GM18951 (cell line): ENCODE results near the gene NOM1.

Source experiments
- POLR2A ChIP-seq: IDR thresholded peaks from 4 replicates; pipeline ENCODE4 v1.6.1; 2011; ENCODE audit warnings: mild to moderate bottlenecking; ENCODE audit not compliant: insufficient read length, insufficient read depth; ENCODE audit errors: extremely low read depth
- in situ Hi-C: fragments of 300-500 bp; cut with MboI; formaldehyde crosslinking; loops from one replicate; pipeline ENCODE4 v1.12.0; 2022; ENCODE audit warnings: low sequenced_read_pairs, mixed read lengths, inconsistent platforms; ENCODE audit not compliant: unreplicated experiment

The NOM1 gene

DNA sequence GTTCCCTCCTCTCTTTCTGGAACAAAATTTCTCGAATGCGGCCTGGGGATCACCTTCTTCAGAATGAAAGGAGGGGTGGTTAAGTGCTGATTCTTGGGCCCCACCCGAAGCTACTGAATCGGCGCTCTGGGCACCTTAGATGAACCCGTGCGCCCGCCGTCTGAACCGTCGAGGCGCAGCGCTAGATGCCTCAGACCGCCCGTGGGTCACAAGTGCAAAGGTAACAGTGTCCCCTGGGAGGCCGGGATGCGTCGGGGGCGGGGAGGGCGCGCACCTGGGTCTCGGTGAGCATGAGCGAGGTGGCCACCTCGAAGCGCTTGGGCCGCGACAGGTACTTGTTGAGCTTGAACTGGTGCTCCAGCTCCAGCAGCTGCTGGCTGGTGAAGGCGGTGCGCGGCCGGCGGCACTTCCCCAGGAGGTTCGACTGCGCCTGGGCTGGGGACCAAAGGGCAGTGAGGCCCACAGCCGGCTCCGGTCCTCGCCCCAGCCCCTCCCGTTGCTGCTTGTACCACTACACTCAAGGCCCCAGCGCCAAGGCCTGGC lies 56.8 kb downstream of the NOM1 start:
- in situ Hi-C loops: no loop called here
- TF ChIP-seq POLR2A: no peak

DNA sequence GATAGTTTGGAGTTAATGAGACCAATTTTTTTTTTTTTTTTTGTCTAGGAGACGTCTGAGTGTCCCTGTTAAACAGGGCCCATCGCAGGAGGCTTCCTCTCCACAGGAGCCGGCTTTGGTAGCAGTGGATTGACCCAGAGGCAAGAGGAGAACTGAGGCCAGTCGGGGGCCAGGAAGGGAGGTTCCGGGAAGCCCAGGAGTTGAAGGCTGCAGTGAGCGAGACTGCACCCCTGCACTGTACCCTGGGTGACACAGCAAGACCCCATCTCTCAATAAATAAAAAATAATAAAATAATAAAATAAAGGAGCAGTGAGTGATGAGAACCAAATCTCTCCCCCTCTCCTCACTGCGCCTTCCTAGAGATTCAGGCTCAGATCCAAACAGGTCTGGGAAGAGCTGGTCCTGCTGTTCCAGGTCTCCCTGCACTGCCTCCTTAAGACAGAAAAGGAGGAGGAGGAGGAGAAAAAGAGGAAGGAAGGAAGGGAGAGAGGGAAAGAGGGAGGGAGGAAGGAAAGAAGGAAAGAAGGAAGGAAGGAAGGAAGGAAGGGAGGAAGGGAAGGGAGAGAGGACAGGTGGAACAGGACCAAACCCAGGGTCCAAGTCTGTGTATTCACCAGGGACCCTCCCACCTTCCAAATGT lies 57.4 kb downstream of the NOM1 start:
- no peak for TF ChIP-seq POLR2A
- in situ Hi-C loops: no loop called here

DNA sequence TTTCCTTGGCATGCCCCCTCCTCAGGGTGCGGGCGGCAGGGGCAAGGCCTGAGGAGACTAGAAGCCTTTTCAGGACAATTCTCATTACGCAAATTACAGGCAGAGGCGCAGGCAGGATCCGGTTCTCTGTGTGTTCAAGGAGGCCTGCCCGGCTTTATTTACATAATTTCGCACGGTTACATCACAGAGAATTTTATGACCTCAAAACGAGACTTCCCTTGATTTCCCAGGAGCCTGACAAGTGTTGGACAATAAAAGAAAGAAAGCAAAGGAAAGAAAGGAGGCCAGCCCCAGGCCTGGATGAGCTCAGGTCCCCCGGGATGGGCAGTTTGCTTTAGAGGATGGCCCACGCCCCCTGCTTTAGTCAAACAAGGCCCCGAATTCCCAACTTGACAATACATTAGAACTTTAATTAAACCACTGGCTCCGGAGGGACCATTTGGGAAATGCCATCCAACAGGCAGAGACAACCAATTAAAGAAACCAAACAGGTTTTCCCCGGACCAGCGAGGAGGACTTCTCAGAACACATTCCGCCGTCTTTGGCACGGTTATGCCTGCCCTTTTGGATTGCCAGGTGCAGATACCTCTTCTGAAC lies 58.1 kb downstream of the NOM1 start:
- TF ChIP-seq POLR2A: peak; percentile 14
- in situ Hi-C loops: no loop called here

DNA sequence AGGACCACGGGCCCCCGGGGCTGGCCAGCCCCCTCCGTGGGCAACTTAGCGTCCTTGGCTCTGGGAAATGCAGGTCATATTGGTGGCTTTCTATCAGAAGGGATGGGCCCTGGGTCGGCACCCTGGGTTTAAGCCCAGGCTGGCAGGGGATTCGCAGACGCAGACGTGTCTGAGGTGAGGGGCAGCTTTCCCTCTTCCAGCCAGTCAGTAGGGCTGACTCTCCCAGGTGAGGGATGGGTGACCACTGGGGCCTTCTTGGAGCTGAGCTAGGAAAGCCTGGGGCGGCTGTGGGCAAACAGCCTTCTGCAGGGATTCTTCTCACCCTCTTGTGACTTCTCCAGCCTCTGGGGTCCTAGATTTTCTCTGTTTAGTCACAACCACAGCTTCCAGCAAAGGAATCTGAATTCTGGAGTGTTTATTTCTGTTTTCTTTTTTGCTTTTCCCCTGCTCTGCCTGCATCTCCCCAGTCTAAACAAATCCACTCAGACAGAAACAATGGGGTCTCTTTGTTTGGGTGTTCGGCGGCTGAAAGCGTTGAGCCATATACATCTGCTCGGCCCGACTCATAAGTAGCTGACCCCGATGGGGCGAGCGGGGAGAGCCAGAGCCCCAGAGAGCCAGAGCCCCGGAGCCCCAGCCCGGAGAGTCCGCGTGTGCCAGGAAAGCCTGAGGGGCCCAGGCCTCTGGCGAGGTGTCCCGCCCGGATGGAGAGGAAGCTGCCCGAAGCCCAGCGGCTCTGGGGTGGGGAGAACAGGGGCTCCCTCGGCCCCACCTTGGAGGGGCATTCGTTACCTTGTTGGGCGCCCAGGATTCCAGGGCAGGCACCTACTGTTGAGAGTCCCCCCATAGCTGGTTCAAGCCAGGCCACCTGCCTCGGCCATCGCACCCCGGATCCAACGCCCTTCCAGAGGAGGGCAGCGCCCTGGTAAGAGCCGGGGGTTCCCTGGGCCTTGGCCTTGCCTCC lies 59.0 kb downstream of the NOM1 start:
- peak; percentile 3 for TF ChIP-seq POLR2A
- in situ Hi-C loops: no loop called here

DNA sequence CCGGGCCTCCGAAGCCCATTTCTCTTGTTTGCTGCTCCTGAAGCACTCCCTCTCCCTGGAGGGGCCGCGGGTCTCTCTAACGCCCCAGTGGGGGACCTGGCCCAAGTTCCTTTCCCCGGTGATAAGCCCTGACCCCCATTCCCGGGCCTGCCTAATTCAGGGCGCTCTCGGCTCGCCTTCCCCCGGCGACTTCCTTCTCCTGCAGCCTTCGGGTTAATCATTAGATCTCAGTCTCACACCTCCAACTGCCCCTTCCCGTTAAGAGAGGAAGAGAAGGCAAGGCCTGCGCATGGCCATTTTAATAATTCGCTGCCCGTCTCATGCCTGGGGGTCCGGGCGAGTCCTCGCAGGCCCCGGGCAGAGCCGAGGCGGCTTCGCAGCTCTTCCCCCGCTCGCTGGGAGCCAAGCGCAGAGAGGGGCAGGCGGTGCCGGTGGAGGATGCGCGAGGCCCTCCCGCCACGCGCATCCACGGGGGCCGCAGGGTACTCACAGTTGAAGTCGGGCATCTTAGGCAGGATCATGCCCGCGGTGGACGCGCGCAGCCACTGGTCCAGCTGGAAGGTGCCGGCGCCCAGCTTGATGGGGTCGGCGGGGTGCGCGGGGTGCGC lies 59.8 kb downstream of the NOM1 start:
- in situ Hi-C loops: no loop called here
- TF ChIP-seq POLR2A: peak; percentile 59

DNA sequence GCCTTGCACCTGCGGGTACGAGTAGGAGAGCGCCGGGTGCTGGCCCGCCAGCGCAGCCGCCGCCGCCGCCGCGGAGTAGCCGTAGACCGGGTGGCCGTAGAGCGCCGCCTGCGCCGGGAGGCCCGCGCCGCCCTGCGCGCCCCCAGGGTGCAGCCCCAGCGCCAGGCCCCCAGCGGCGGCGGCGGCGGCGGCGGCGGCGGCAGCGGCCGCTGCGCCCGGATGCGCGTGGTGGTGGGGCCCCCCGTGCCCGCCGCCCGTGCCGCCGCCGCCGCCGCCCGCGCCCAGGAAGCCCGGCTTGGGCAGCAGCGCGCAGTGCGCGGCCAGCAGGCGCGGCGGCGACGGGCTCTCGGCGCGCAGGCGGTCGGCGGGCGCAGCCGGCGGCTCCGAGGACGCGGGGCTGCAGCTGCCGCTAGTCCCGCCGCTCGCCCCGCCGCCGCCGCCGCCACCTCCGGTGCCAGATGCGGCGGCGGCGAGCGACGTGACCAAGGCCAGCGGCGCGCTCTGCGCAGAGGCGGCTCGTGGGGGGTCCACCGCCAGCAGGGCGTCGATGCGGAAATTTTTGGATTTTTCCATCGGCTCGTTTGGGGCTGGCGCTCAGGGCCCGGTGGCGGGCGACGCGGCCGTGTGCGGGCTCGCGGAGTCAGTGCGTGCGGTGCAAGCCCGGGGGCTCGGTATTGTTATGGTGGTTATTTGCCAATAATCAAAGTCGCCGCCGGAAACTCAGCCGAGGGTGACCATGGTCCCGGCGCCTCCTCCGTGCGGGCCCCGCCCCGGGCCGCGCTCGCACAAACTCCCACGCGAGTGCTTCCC lies 60.5 kb downstream of the NOM1 start:
- TF ChIP-seq POLR2A: no peak
- in situ Hi-C loops: no loop called here

DNA sequence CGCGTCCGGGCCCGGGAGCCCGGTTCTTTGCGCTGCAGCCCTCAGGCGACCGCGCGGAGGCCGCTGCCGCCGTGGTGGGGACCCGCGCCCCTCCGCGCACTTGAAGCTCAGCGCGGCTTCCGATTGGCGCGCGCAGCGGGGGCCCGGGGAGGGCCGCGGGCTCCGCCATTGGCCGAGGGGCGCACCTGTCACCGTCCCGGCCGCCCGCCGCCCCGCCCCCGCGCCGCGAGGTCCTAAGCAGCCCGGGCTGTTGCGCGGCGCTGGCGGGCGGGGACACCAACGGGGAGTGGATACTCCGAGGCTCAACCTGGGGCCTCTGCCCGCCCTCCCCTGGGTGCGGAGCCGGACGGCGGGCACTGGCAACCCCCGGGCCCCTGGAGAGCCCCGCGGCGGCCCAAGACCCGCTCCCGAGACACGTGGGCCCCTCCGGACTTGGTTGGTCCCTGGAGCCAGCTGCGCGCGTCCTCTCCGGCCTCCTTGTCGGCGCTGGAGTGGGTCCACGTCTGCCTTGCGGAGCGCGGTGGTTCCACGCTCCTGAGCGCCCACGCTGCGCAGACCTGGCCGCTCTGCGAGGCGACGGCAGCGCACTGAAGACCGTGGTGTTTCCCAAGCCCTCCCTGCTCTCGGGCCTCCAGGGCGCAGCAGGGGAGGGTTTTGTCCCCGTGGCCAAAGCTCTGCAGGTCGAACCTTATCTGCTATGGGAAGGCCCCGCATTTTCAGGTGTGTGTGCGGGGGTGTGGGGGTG lies 61.2 kb downstream of the NOM1 start, which contains the start of gene MNX1:
Gene MNX1, minus strand, starts transcription at position 76 of the 745 bp plus-strand sequence. CDS start 313 bp downstream, outside the sequence.
- TF ChIP-seq POLR2A: peak; percentile 88
- in situ Hi-C loops: no loop called here

DNA sequence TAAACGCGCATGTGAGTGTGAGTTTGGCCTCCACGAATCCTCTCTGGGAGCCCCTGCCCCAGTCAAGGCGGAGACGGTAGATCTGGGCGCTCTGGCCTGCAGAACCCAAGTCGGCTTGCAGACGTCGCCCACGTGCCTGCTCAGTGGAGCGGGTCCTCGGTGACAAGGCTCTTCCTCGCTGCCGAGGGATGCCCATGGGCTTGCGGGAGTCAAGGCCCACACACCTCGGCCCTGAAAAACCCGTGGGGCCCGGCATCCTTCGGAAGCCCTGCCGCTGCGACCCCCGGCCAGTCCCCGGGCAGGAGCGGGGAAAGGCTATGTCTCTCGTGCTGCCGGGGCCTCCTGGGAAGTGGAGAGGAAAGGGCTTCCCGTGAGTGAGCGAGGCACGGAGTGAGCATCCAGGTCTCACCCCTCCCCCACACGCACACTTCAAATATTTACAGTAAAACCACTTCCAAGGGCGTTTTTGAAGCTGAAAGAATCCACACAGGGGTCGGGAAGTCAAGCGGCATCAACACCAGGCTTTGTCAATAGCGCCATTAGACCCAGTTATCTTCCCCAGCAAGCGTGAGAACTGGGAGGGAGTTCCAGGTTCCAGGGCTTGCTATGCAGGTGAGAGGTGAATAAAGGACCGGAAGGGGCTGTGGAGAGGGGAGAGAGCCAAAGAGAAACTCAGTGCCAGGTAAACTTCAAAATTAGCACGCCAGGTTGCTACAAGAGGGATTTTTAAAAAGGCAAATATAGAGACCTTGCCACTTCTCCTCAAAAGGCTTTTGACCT lies 62.0 kb downstream of the NOM1 start:
- TF ChIP-seq POLR2A: no peak
- in situ Hi-C loops: no loop called here

DNA sequence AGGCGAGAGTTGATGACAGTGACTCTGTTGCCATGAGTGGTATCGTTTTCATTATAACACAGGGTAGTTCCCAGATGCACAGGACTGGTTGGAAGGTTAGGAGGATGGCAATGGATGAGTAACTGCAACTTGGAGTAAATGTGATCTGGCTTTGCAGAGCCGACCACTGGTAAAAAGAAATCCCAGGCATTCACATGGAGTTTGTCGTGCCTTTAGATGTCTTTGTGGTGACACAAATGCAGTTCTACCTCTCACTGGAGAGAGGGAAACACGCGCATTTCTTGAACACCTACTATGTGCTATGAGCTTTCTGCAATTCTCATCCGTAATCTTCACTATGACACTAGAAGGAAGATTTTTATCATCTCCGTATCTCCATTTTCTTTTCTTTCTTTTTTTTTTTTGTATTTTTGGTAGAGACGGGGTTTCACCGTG lies 62.6 kb downstream of the NOM1 start:
- TF ChIP-seq POLR2A: no peak
- in situ Hi-C loops: no loop called here

DNA sequence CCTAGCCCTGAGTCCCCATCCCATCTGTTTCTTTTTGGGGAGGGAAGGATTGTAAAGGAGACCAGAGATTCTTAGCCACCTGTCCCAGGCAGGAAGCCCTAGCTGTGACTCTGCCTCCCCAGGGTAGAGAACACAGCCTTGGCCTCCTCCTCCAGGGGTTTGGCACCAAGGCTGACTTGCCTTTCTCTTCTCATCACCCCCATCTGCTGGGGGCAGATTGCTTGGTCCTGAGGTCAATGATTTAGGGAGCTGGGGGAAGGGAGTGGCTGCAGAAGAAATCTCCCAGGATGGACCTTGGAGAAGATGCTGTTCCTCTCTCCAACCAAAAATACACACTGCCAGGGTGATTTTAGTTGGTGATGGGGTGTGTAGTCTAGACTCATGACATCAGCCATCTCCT lies 63.6 kb downstream of the NOM1 start:
- in situ Hi-C loops: no loop called here
- TF ChIP-seq POLR2A: no peak
